GM21737 (cell line): ENCODE measurements around the gene LARP1.

Experiments
- ATAC-seq: cut with Tn5 transposase; IDR thresholded peaks from one replicate; pipeline ENCODE4 v1.9.1; 2021; ENCODE audit warnings: mild to moderate bottlenecking, moderate library complexity; ENCODE audit not compliant: unreplicated experiment

Gene LARP1

GRCh38 chr5:154788212-154788611, 33.0 kb downstream of the LARP1 start:
- ATAC-seq = no peak

DNA sequence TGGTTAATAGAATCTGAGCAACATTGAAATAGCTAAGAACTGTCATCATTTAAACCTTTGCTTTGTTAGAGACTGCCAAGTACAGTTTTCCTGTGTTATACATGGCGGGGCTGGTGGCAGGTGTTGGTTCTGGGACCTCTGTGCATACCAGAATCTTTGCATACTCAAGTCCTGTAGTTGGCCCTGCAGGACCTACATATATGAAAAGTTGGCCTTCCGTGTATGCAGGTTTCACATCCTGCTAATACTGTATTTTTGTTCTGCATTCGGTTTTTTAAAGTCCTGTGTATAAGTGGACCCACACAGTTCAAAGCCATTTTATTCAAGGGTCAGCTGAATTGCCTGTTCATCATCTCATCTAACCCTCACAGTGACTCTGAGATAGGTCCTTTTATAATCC, 36.4 kb downstream of the LARP1 start:
- peak; percentile 71 for ATAC-seq

DNA sequence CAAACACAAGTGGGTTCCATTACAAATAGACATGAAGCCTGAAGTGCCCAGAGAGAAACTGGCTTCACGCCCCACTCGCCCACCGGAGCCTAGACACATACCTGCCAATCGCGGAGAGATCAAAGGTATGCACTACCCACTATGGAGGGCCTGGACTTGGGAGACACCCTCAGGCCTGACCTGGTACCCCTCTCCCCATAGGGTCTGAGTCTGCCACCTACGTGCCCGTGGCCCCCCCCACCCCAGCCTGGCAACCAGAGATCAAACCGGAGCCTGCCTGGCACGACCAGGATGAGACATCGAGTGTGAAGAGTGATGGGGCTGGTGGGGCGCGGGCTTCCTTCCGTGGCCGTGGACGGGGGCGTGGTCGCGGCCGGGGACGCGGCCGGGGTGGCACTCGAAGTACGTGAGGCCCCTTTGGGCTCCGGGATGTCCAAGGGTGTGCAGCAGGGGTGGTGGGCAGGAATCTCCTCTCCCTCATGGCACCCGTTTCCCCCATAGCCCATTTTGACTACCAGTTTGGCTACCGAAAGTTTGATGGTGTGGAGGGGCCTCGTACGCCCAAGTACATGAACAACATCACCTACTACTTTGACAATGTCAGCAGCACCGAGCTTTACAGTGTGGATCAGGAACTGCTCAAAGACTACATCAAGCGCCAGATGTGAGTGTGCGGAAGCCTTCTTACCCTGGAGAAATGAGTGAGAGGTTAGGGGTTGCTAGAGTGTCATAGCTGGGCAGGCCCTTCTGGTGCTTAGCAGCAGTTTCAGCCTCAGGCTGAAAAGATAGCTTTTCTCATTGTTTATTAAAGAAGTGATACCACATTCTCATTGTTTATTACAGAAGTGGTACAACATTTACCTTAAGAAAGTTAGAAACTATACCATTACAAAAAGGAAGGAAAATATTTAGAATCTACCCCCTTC, 38.7 kb downstream of the LARP1 start:
- ATAC-seq = no peak

GRCh38 chr5:154794525-154795234, 39.5 kb downstream of the LARP1 start:
- ATAC-seq = no peak

- no peak for ATAC-seq
Measured at GRCh38 chr5:154795235-154795596, 40.0 kb downstream of the LARP1 start.

- no peak for ATAC-seq
Measured at GRCh38 chr5:154797762-154798161, 42.6 kb downstream of the LARP1 start.

GRCh38 chr5:154800582-154800981, 45.4 kb downstream of the LARP1 start:
- no peak for ATAC-seq

DNA sequence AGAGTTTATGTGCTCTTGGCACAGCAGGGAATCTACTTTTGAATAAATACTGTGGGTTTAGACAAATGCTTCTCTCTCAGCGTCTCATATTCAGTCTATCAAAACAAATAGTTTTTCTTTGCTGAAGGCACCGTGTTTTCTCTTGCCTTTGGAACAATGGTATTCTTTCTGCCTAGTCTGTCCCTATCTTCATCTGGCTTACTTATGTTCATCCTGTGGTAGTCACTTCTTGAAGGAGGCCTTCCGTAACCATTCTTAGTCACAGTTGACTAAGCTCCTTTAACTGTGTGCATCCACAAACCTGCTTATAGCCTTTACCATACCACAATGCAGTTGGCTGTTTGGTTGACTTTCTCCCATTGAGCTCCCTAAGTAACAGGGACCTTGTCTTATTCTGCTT, 45.9 kb downstream of the LARP1 start:
- ATAC-seq = no peak

DNA sequence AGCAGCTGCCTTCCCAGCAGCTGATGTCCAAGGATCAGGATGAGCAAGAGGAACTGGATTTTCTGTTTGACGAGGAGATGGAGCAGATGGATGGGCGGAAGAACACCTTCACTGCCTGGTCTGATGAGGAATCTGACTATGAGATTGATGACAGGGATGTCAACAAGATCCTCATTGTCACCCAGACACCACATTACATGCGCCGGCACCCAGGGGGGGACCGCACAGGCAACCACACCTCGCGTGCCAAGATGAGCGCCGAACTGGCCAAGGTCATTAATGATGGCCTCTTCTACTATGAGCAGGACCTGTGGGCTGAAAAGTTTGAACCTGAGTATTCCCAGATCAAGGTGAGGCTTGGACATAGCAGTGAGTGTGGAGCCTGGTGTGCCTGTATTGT, 46.9 kb downstream of the LARP1 start:
- ATAC-seq = no peak

DNA sequence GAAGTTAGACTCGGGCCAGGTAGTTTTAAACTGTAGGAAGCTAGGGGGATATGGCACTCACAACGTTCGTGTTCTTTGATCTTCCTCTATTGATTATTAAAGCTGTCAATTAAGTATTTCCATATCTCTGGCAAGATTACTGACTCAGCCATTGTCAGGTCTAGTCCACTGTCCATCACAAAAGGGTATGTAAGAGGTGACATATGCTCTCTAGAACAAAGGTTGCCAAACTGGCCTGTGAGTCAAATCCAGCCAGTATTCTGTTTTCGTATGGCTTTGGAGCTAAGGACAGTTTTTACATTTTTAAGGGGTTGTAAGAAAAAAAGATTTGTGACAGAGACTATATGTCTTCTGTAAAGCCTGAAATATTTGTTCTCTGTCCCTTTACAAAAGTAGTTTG, 51.0 kb downstream of the LARP1 start:
- no peak for ATAC-seq

- ATAC-seq = no peak
Measured at GRCh38 chr5:154811239-154811638, 56.1 kb downstream of the LARP1 start.

DNA sequence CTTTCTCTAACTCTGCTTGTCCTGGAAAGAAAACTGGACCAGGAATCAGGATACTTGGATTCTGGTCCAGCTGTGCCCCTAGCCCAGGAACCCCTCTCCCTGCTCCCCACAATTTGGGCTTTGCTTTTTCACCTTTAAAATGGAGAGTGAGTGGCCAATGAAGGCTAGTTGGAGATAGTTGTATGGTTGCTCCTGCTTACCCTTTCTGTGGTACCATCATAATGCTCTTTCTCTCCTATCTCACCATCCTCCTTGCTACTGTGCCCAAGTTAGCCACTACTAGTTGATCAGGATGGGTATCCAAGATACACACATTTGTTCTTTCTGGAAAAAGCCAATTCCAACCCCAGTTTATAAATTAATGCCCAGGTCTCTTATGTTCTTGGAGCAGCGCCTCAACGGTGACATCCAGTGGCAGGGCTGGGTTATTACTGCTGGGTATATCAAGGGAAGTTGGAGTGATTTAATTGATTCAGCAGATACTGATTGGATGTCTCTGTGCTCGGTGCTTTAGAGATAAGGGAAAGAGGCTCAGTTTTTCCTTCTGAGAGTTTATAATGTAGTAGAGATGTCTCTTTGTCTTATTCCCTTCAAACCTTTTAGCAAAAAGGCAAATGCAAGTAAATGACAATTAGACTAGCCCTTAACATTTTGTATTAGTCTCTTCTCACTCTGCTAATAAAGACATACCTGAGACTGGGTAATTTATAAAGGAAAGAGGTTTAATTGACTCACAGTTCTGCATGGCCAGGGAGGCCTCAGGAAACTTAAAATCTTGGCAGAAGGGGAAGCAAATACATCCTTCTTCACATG, 56.7 kb downstream of the LARP1 start:
- ATAC-seq = no peak

DNA sequence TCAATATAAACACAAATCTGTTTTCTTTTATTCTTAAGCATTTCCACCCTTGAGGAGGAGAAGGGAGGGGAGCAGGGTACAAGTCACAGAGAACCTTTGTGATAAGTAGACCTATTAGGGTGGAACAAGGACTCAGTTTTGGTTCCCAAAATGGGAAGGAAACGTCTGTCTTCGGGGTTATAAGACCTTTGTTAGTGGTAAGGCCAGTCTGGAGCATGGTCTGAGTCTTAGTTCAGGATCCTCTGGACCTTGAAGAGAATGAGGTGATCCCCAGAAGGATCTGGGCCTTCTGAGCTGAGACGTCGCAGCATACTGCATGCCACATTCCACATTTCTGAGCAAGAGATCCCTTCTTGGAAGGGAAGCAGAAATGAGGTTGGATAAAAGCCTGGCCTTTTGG, 58.0 kb downstream of the LARP1 start:
- ATAC-seq = no peak

DNA sequence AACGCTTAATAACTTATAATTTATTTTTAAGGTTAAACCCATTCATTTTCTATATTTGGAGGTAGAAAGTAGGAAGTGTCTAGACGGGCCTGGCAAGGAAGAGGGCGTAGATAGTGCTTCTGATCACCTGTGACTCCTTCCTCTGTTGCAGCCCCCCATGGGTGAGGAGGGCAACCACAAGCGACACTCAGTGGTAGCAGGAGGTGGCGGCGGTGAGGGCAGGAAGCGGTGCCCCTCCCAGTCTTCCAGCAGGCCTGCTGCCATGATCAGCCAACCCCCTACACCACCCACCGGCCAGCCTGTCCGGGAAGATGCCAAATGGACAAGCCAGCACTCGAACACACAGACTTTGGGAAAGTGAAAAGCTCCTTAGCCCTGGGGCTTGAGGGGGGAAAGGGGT, 58.6 kb downstream of the LARP1 start:
- no peak for ATAC-seq

DNA sequence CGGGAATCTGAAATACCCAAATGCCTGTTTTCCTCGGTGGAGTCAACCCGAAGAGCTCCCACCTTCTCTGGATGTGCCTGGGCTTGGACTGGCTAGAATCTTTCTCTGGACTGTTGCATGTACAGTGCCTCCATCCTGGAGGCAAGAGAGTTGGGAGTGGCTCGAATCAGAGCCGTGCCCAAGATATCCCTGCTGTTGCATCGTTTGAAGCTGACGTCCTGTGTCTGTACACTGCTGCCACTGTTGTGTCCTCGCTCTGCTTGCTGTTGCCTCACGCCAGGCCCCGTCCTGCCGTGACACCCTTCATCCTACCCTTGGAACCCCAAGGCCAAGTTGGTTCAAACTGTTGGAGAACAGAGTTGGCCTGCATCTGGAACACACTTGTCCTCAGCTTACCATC, 59.8 kb downstream of the LARP1 start:
- no peak for ATAC-seq

DNA sequence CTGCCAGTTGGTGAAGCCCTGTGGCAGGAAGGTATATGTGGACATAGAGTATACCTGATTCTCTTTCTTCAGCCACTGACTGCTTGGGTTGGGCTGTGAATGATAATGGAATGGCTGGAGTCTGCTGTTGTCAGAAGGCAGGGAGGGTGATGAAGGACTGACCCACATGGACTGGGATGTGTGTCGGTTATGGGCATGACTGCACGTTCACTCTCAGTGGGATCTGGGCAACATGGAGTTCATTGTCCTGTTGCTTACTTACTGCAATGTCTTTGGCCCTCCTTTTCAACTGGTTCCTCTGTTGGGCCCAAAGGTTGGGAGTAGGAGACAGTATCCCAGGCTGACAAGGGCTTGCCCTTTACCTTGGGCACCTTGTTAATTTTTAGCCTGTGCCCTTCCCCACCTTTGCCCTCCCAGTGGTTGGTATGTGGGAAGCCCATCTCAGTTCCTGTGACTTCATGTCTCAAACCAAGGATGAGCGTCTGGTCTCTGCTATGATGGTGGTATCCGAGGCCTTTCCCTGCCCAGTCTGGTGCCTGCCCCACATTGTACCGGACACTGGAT, 60.6 kb downstream of the LARP1 start:
- ATAC-seq = no peak

DNA sequence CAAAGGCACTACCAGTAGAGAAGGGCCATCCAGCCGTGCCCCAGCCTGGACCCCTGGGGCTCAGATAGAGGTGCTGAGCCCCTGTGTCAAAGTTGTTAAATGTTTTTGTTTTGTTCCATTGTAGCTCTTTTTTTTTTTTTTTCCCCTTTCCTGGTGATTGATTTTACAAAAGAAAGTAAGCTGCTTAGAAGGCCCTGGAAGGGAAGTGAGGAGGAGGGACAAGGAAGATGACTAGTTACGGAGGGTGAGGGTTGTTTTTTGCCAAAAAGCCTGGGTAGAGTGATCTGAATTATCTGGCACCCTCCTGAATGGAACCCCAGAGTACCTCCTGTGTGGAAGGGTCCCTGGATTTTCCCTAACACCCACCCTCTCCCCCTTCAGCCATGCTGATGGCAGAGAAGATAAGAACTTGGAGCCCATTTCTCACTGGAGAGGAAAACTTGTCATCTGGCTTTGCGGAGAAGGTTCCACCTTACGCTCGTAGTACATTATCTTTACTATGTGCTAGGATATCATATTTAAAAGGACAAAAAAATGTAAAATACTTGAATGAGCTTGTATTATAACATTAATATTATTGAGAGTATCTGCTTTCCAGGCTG, 61.8 kb downstream of the LARP1 start:
- ATAC-seq = no peak

- no peak for ATAC-seq
Measured at GRCh38 chr5:154817815-154818214, 62.6 kb downstream of the LARP1 start.

- ATAC-seq = no peak
Measured at GRCh38 chr5:154818471-154819116, 63.4 kb downstream of the LARP1 start.

DNA sequence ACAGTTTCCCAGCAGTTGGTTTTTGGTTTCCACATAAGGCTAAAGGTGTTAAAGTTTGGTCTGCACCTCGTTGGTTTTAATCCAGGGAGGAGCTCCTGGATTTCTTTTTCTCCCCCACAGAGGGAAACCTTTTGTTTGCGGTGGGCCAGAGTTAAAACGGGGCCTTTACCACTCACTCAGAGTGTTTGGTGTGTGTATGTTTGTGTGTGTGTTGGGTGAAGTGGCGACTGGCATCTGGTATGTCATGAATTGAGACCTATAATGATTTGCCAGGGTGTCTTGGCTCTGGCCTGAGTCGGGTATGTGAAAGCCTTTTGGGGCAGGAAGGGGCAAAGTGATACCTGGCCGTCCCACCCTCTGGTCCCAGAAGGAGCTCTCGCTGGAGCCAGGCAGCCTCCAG, 64.4 kb downstream of the LARP1 start:
- ATAC-seq = no peak
